Glomerular visceral epithelial cell (primary cell): Measurements from ENCODE around the gene RPRD1A.
"Not testable (repeated sequence)": the region's sequence is repeated elsewhere in the genome, so short reads cannot be mapped to it uniquely, and the experiment has no call there.

ENCODE experiments used
- DNase-seq: peaks from one replicate; pipeline ENCODE4 v3.0.0-alpha.2; 2016; ENCODE audit errors: extremely low spot score

The RPRD1A gene

DNA sequence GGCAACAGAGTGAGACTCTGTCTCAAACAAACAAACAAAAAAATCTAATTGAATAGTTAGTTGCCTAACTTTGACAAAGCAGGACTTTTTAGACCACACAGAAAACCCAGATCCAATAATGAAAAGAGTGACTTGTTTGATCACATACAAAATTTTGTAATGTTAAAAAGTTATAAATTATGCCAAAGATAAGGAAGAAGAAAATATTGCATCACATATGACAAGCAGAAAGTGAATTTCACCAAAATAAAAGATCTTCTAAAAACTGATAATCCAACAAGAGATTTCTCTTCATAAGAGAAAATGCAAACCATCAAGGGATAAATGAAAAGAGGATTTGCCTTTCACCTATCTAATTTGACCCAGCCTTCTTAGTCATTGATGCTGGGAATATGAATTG is 97.7 kb downstream of the RPRD1A start:
- DNase-seq: no peak

DNA sequence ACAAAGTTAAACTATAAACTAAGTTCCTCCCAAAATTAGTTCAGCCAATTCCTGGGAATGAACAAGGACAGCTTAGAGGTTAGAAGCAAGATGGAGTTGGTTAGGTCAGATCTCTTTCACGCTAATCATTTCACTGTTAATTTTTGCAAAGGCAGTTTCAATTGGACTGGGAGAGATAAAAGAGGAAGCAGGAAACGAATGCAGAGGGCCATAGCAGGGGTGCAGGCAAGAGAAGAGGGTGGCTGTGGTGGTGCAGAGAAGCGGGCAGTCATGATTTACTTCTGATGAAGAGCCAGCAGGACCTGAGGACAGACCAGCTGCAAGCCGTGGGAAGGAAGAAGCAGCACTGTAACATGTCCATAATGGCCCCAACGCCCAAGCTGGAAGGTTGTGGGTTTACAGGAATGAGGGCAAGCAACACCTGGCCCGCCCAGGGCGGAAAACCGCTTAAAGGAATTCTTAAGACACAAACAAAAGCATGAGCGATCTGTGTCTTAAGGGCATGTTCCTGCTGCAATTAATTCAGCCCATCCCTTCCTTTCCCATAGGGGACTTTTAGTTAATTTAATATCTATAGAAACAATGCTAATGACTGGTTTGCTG is 99.0 kb downstream of the RPRD1A start:
- DNase-seq: no peak

DNA sequence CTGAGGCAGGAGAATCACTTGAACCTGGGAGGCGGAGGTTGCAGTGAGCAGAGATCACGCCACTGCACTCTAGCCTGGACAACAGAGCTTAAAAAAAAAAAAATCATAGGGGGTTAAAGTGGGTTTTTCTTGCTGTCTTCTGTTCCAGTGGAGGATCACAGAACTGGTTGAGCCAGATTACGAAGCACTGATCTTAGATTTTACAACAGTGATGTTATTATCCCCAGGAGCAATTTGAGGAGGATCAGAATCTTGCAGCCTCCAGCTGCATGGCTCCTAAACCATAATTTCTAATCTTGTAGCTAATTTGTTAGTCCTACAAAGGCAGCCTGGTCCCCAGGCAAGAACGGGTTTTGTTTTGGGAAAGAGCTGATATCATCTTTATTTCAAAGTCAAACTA is 99.5 kb downstream of the RPRD1A start:
- DNase-seq: not testable (repeated sequence)

DNA sequence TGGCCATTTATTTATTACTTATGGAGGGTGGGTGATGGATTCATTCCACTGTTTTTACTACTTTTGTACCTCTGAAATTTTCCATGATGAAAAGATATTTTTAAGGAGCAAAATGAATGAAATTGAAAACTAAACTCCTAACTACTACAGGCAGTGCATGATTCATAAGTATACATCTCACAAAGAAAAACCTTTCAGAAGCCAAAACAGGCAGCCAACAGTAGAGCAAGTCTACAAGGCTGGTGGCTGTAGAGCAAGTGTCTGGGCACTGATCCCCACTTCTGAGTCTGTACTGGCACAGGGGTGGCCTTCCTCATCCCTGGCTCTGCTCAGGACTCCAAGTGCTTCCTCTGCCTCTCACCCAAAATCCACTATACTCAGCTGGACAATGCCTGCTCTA is 103.0 kb downstream of the RPRD1A start:
- DNase-seq: no peak

DNA sequence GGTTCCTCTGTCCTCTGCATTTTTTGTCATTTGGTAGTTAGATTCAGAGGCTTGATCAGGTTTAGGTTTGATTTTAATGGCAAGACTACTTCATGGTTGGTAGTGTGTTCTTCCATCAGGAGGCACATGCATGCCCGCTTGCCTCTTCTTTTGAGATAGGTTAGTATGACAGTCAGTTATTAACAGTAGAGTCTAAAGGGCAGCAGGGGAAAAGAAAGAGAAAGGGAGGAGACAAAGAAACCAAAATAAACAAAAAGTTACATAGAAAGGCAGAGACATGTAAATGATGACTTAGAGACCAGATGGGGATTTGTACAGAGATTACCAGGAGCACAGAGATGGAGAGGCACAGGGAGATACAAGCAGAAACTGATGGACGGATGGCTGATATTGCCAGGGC is 105.0 kb downstream of the RPRD1A start:
- DNase-seq: no peak

DNA sequence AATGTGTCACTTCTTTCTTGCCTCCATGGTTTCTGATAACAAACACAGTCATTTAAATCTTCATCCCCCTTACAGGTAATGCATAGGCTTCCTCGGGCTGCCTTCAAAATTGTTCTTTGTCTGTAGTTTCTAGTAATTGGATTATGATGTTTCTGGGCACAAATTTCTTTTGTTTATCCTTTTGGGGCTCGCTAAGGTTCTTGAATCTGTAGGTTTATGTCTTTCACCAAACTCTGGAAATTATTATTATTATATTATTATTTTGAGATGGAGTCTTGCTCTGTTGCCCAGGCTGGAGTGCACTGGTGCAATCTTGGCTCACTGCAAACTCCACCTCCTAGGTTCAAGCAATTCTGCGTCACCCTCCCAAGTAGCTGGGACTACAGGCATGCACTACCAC is 111.1 kb downstream of the RPRD1A start:
- DNase-seq: no peak

DNA sequence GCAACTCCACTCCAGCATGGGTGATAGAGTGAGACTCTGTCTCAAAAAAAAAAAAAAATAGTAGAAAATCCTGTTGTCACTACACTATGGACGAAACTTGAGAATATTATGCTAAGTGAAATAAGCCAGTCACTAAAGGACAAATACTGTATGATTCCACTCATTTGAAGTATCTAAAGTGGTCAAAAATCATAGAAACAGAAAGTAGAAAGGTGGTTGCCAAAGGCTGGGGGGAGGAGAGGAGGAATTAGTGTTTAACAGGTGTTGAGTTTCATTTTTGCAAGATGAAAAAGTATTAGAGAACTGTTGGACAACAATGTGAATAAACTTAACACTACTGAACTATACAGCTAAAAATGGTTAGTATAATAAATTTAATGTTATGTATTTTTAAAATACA is 113.7 kb downstream of the RPRD1A start:
- DNase-seq: no peak

DNA sequence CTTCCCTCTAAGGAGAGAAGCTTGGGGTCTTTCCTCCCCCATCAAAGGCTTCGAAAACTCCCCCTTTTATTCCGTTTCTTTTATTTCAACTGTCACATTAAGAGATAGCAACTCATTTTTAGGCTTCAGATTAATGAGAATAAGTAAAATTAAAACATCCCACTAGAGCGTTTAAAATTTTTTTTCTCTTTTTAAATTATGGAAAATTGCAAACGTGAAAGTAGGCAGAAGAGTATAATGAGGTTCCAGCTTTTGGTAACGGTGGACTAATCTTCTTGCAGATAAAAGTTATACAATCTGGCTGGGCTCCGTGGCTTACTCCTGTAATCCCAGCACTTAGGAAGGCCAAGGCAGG is 116.8 kb downstream of the RPRD1A start:
- DNase-seq: no peak

DNA sequence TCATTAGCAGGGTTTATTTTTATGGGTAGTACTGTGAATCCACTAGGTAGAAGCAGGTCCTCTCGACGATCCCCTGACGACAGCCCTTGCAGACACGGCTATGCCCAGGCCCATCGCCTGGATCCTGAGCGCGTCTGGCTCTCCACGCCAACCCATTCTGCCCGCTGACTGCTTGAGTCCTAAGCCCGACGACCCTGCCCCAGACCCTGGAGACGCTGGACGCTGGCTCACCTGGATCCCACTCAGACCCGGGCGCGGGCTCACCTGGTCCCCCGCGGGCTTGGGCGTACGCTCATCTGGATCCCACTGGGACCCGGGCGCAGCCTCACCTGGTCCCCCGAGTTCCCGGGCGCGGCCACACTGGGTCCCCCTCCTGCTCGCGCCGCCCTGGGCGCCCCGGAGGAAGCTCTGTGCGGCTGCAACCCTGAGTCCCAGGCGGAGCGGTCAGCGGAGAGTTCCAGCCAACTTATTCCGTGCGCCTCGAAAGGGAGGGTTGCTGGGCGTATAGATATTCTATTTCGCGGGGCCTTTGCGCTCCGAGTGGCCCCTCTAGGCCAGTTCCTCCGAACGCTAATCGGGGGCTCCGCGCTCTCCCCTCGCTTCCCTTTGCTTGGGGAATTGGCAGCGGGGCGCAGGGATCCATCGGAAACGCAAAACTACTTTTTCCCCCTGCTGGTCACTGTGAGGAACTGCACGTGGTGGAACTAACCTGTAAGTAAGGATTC is 117.3 kb downstream of the RPRD1A start:
- peak; percentile 58 for DNase-seq

DNA sequence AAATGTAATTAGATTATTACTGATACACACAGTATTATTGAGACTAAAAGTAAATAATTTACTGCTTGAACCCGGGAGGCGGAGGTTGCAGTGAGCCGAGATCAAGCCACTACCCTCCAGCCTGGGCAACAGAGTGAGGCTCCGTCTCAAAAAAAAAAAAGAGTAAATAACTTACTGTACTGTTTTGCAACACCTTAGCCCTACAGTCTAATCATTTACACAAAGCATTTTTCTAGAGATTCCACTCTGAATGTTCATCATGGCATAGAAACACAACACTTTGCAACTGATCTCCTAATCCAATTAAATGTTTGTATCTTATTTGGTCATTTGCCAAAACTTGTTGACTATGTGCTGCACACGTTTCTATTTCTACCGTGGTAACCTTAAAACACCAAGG is 118.3 kb downstream of the RPRD1A start:
- no peak for DNase-seq

DNA sequence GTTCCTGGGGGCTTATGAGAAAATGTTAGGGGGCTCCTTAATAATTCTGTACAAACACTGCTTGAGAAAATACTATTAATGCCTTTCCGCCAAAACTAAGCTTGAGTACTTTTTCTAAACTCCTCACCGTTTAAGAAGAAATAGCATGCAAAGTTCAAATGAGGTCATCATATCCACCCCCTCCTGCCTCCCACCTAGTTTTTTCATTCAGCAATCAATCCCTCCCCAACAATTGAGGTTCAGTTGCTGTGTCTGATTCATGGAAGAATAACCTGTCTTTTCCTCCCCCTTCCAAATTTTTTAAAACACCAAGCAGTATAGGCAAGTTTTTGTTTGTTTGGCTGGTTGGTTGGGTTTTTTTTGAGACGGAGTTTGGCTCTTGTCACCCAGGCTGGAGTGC is 119.3 kb downstream of the RPRD1A start:
- no peak for DNase-seq

DNA sequence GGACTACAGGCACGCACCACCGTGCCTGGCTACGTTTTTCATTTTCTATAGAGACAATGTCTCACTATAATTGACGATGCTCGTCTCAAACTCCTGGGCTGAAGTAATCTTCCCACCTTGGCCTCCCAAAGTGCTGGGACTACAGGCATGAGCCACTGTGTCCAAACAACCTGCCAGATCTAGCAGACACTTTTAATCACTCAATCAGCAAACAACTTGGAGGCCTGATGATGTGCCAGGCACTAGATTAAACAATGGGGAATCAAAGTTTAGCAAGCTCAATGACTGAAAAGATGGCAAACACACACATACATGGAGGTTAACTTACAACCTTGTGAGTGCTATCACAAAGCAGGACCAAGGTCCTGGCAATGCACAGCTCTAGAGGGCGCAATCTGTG is 124.7 kb downstream of the RPRD1A start:
- DNase-seq: no peak

DNA sequence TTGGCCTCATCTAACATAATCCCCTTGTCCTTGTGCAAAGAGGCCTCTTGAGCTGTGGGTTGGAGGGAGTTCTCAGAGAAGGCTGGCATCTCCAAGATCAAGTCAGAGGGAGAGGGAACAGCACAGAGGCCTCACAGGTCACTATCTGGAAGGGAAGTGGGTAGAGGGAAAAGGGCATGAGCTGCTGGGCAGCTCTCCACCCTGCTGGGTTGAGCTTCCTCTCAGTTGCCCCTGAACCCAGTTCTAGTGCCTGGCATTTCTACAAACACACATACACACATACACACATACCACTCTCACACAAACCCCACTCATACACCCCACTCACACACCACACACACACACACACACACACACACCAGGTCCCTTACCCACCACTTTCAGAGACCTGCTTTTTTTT is 125.2 kb downstream of the RPRD1A start:
- no peak for DNase-seq

DNA sequence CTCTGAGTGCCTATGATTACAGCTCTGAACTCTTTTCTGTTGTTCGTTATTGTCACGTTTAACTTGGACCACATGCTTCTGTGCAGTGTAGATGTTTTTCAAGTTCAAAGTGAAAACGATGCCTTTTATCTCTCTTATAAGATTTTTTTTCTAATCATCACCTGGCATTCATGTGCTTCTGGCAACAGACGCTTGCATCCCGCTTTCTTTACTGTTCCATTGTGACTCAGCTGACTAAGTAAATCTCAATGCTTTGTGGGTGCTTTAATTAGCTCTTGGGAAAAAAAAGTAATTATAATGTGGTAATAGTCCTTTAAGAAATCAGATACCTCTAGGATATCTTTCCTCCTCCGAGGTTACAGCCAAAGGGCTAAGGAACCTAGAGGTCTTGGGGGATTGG is 126.1 kb downstream of the RPRD1A start:
- DNase-seq: no peak
